K562 (cell line): Measurements from ENCODE around the gene SLC39A5. TPM values are rescaled to one million over a fixed set of nuclear protein-coding genes. Genes with fewer than 3 reads are reported as not detected.

Experiments
- CTBP1 ChIP-seq: fragments of 450-650 bp; IDR thresholded peaks from 2 replicates; pipeline ENCODE4 v1.6.1; 2016; ENCODE audit warnings: borderline replicate concordance
- FOSL1 ChIP-seq: fragments of 200-800 bp; sonication (Bioruptor generic); conservative IDR thresholded peaks from 2 replicates; pipeline ENCODE4 v1.6.1; 2016; ENCODE audit warnings: missing genetic modification characterization, missing compliant biosample characterization
- JUND ChIP-seq, 2 experiments: IDR thresholded peaks; 2 replicates in 1 of 2; 3 replicates in 1 of 2; pipeline ENCODE4 v1.6.1; 2011; ENCODE audit warnings: borderline replicate concordance in 2 of 2, low read depth in 2 of 2, low read length in 2 of 2, improper control_type of control experiment in 1 of 2, missing biosample characterization in 1 of 2, missing genetic modification characterization in 1 of 2, missing genetic modification reagents in 1 of 2
- KDM1A ChIP-seq, 2 experiments: fragments of 450-650 bp; IDR thresholded peaks; 2 replicates each; pipeline ENCODE4 v1.6.1; 2016; ENCODE audit warnings: mild to moderate bottlenecking in 2 of 2
- RBFOX2 ChIP-seq: fragments of 200-400 bp; formaldehyde crosslinking; IDR thresholded peaks from 2 replicates; pipeline ENCODE4 v1.6.1; 2017; ENCODE audit warnings: low read depth, mild to moderate bottlenecking, low read length, moderate library complexity
- TAF9B ChIP-seq: fragments of 450-650 bp; IDR thresholded peaks from 2 replicates; pipeline ENCODE4 v1.6.1; 2018; ENCODE audit warnings: mild to moderate bottlenecking; ENCODE audit not compliant: partially characterized antibody
- ZNF140 ChIP-seq: fragments of 250-450 bp; sonication (Bioruptor Pico); IDR thresholded peaks from 2 replicates; pipeline ENCODE4 v1.8.0; 2021; ENCODE audit warnings: moderate library complexity, mild to moderate bottlenecking, inconsistent platforms
- ZNF212 ChIP-seq: fragments of 450-650 bp; formaldehyde crosslinking; IDR thresholded peaks from 2 replicates; pipeline ENCODE4 v1.4.0; 2020; ENCODE audit warnings: mild to moderate bottlenecking
- ZNF24 ChIP-seq: fragments of 450-650 bp; IDR thresholded peaks from 2 replicates; pipeline ENCODE4 v1.6.1; 2016
- ZNF316 ChIP-seq: fragments of 450-650 bp; IDR thresholded peaks from 2 replicates; pipeline ENCODE4 v1.6.1; 2016
- polyA plus RNA-seq, 8 experiments: library from polyadenylated mRNA; depleted of rRNA in 4 of 8; stranded (reverse) in 5 of 8; unstranded in 3 of 8; fragments of >200 nt; fragmentation: Nextera tagmentation in 2 of 8; fragmentation: Illumina TruSeq in 1 of 8; extraction: Ambion mirVana in 2 of 8; extraction: Trizol in 1 of 8; gene quantifications; 2 replicates each; pipeline versions ENCODE4 v1.2.1 to v1.2.3, GENCODE V29; 2011 to 2014; ENCODE audit warnings: inconsistent platforms in 1 of 8, missing spikeins in 1 of 8
- total RNA-seq, 7 experiments: library from RNA; depleted of rRNA in 6 of 7; stranded (reverse); fragments of >200 nt in 6 of 7; fragmentation: Illumina TruSeq in 2 of 7; extraction: Trizol in 2 of 7; gene quantifications; 2 replicates each; pipeline versions ENCODE4 v1.2.1 to v1.2.3, GENCODE V29; 2011 to 2021; ENCODE audit warnings: low replicate concordance in 1 of 7
- TF ChIP-seq, protein P1 (sequence below): fragments of 200-800 bp; sonication (Bioruptor generic); IDR thresholded peaks from 2 replicates; pipeline ENCODE4 v1.6.1; 2016; ENCODE audit warnings: missing genetic modification characterization, missing compliant biosample characterization
- TF ChIP-seq, protein P2 (sequence below): fragments of 250-450 bp; sonication (Bioruptor Pico); IDR thresholded peaks from 2 replicates; pipeline ENCODE4 v1.4.0; 2020; ENCODE audit warnings: borderline replicate concordance
- TF ChIP-seq, protein P3 (sequence below), 3 experiments: IDR thresholded peaks in 2 of 3; conservative IDR thresholded peaks in 1 of 3; 2 replicates each; pipeline ENCODE4 v1.5.1; 2011 to 2012; ENCODE audit warnings: low read length in 3 of 3, mild to moderate bottlenecking in 3 of 3, control low read depth in 2 of 3, improper control_type of control experiment in 1 of 3, inconsistent platforms in 1 of 3, low read depth in 1 of 3, mixed read lengths in 1 of 3, moderate library complexity in 1 of 3; ENCODE audit not compliant: insufficient read depth in 2 of 3
- TF ChIP-seq, protein P4 (sequence below): sonication (generic); formaldehyde crosslinking; IDR thresholded peaks from 2 replicates; pipeline ENCODE4 v1.8.1; 2023; ENCODE audit warnings: mild to moderate bottlenecking, missing genetic modification reagents

SLC39A5 gene
- total and polyA plus RNA-seq, 9 of the 15 experiments (the other 6 are each of a cell fraction or from before 2014, with no cell fraction given), result 0.08 to 0.10 TPM; not detected in 7

DNA sequence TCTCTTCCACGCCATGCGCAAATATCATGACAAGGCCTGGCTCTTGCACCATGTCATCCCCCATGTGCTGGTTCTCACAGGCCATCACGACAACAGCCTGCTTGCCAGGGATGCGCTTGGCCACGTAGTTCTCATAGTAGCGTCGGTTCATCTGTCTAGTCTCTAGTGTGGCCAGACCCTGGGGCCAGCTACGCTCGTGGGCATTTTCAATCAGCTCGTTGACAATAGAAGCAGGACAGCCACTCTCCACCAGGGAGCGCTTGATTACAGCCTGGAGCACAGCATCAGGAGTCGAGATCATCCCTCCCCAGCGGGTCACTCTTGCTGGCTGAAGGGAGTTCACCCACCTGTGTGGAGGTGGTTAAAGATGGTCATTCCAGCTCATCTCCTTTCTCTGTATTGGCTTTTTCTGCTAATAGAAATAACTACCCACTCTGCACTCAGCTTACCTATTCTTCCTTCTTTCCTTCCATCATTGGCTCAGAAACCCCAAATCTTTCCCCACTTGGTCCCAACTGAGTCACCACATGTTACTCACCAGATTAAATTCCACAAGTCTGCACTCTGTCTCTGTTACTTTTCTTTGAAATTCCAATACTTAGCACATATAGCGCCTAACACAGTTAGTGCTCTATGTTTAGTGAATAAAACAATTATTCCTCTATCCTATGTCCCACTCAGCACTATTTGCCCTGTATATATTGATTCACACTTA lies 23.2 kb upstream of the SLC39A5 start (continued):
- TF ChIP-seq, protein P1, sequence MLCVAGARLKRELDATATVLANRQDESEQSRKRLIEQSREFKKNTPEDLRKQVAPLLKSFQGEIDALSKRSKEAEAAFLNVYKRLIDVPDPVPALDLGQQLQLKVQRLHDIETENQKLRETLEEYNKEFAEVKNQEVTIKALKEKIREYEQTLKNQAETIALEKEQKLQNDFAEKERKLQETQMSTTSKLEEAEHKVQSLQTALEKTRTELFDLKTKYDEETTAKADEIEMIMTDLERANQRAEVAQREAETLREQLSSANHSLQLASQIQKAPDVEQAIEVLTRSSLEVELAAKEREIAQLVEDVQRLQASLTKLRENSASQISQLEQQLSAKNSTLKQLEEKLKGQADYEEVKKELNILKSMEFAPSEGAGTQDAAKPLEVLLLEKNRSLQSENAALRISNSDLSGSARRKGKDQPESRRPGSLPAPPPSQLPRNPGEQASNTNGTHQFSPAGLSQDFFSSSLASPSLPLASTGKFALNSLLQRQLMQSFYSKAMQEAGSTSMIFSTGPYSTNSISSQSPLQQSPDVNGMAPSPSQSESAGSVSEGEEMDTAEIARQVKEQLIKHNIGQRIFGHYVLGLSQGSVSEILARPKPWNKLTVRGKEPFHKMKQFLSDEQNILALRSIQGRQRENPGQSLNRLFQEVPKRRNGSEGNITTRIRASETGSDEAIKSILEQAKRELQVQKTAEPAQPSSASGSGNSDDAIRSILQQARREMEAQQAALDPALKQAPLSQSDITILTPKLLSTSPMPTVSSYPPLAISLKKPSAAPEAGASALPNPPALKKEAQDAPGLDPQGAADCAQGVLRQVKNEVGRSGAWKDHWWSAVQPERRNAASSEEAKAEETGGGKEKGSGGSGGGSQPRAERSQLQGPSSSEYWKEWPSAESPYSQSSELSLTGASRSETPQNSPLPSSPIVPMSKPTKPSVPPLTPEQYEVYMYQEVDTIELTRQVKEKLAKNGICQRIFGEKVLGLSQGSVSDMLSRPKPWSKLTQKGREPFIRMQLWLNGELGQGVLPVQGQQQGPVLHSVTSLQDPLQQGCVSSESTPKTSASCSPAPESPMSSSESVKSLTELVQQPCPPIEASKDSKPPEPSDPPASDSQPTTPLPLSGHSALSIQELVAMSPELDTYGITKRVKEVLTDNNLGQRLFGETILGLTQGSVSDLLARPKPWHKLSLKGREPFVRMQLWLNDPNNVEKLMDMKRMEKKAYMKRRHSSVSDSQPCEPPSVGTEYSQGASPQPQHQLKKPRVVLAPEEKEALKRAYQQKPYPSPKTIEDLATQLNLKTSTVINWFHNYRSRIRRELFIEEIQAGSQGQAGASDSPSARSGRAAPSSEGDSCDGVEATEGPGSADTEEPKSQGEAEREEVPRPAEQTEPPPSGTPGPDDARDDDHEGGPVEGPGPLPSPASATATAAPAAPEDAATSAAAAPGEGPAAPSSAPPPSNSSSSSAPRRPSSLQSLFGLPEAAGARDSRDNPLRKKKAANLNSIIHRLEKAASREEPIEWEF (CRISPR knock-in tag), result no peak
- TF ChIP-seq, protein P2, sequence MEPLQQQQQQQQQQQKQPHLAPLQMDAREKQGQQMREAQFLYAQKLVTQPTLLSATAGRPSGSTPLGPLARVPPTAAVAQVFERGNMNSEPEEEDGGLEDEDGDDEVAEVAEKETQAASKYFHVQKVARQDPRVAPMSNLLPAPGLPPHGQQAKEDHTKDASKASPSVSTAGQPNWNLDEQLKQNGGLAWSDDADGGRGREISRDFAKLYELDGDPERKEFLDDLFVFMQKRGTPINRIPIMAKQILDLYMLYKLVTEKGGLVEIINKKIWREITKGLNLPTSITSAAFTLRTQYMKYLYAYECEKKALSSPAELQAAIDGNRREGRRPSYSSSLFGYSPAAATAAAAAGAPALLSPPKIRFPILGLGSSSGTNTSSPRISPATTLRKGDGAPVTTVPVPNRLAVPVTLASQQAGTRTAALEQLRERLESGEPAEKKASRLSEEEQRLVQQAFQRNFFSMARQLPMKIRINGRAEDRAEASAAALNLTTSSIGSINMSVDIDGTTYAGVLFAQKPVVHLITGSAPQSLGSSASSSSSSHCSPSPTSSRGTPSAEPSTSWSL, result no peak
- TF ChIP-seq CTBP1, result peak; percentile 40; the same call in 1 of the 2 replicates
- TF ChIP-seq FOSL1, result 0 out of 2 replicates have a peak, but pooled peaks have one; percentile 27
- no peak for TF ChIP-seq TAF9B
- TF ChIP-seq ZNF24, result 0 out of 2 replicates have a peak, but pooled peaks have one; percentile 13
- TF ChIP-seq KDM1A (IDR thresholded peaks at IDR 0.05), result no peak
- peak; percentile 30; the same call in 1 of the 2 replicates for TF ChIP-seq JUND (IDR thresholded peaks at IDR 0.05; ENCODE audit: borderline replicate concordance, low read depth, low read length)
- no peak for TF ChIP-seq JUND (tag; IDR thresholded peaks at IDR 0.05; ENCODE audit: borderline replicate concordance, low read depth, low read length)
- TF ChIP-seq, protein P3, sequence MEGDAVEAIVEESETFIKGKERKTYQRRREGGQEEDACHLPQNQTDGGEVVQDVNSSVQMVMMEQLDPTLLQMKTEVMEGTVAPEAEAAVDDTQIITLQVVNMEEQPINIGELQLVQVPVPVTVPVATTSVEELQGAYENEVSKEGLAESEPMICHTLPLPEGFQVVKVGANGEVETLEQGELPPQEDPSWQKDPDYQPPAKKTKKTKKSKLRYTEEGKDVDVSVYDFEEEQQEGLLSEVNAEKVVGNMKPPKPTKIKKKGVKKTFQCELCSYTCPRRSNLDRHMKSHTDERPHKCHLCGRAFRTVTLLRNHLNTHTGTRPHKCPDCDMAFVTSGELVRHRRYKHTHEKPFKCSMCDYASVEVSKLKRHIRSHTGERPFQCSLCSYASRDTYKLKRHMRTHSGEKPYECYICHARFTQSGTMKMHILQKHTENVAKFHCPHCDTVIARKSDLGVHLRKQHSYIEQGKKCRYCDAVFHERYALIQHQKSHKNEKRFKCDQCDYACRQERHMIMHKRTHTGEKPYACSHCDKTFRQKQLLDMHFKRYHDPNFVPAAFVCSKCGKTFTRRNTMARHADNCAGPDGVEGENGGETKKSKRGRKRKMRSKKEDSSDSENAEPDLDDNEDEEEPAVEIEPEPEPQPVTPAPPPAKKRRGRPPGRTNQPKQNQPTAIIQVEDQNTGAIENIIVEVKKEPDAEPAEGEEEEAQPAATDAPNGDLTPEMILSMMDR (IDR thresholded peaks at IDR 0.05 in 2 of 3, conservative IDR thresholded peaks at IDR 0.05 in 1 of 3; ENCODE audit: insufficient read depth in 2 of 3, low read depth in 1 of 3, low read length in 3 of 3), result peak; percentile 83 to 89 (median 83)
- no peak for TF ChIP-seq ZNF140 (CRISPR knock-in tag)
- TF ChIP-seq ZNF316, result peak; percentile 3; the same call in 1 of the 2 replicates
- TF ChIP-seq RBFOX2, result 0 out of 2 replicates have a peak, but pooled peaks have one; percentile 25
- TF ChIP-seq, protein P4, sequence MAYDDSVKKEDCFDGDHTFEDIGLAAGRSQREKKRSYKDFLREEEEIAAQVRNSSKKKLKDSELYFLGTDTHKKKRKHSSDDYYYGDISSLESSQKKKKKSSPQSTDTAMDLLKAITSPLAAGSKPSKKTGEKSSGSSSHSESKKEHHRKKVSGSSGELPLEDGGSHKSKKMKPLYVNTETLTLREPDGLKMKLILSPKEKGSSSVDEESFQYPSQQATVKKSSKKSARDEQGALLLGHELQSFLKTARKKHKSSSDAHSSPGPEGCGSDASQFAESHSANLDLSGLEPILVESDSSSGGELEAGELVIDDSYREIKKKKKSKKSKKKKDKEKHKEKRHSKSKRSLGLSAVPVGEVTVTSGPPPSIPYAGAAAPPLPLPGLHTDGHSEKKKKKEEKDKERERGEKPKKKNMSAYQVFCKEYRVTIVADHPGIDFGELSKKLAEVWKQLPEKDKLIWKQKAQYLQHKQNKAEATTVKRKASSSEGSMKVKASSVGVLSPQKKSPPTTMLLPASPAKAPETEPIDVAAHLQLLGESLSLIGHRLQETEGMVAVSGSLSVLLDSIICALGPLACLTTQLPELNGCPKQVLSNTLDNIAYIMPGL (CRISPR knock-in tag), result no peak
- TF ChIP-seq ZNF212 (CRISPR knock-in tag), result no peak
